Measurements from ENCODE around the gene TPH2. TPM values are rescaled to one million over a fixed set of nuclear protein-coding genes. Genes with fewer than 3 reads are reported as not detected.

Gene TPH2
- total RNA-seq, 1 experiment from 2014 or later, result 0.66 TPM

GRCh38 chr12:71947645-71948105, 9.0 kb downstream of the TPH2 start:
- no peaks in the 10 kb centered on the region for H3K9me3 Mint-ChIP-seq
- Histone ChIP-seq H3K79me1 (ENCODE audit: insufficient read depth, low read depth, low read length, poor library complexity, severe bottlenecking) (no peaks in the 10 kb centered on the region), H3K23ac (ENCODE audit: insufficient read length, low read depth, low read length) (no peak overlapping the region), H2BK20ac (ENCODE audit: low read depth, low read length, poor library complexity, severe bottlenecking) (peak overlapping the region; percentile 84), H3T11ph (ENCODE audit: low read length) (peak overlapping the region; percentile 59), H2AK5ac (ENCODE audit: insufficient read length, low read length) (no peak overlapping the region), H3K27me3 (ENCODE audit: insufficient read depth, low read length) (no peaks in the 10 kb centered on the region), H4K8ac (replicated peaks; ENCODE audit: insufficient read length, low read depth, low read length) (no peak overlapping the region), H3K79me2 (ENCODE audit: insufficient read depth, low read length) (no peaks in the 10 kb centered on the region), H3K4me1 (ENCODE audit: insufficient read depth, low read length) (peaks cover 28% of the 10 kb centered on the region), H3K18ac (ENCODE audit: insufficient read length, low read depth, low read length) (peak overlapping the region; percentile 29), H4K20me1 (ENCODE audit: control insufficient read depth, insufficient read depth, insufficient read length) (no peaks in the 10 kb centered on the region), H2BK15ac (ENCODE audit: low read depth, low read length) (no peak overlapping the region), H2BK5ac (ENCODE audit: insufficient read length, low read length) (no peak overlapping the region), H3K4me2 (ENCODE audit: insufficient read depth, insufficient read length, low read length) (peak overlapping the region; percentile 26), H3K14ac (ENCODE audit: insufficient read depth, low read length) (peak overlapping the region; percentile 36; the same call in 1 of the 2 replicates), H3K9ac (ENCODE audit: extremely low read depth, insufficient read length, low read length) (no peak overlapping the region), H2AFZ (ENCODE audit: low read length) (no peak overlapping the region), H3K23me2 (ENCODE audit: insufficient read length, low read depth, low read length, poor library complexity, severe bottlenecking) (no peaks in the 10 kb centered on the region), H4K91ac (ENCODE audit: insufficient read length, low read depth, low read length) (no peak overlapping the region), H4K5ac (ENCODE audit: insufficient read length, low read depth, low read length) (no peak overlapping the region), H3K4ac (ENCODE audit: low read depth, low read length) (no peak overlapping the region; the same call in 1 of the 2 replicates), H2BK12ac (ENCODE audit: insufficient read length, low read depth, low read length) (no peak overlapping the region), H3K9me3 (ENCODE audit: control insufficient read depth, low read depth, low read length) (no peaks in the 10 kb centered on the region), H2BK120ac (ENCODE audit: low read depth, low read length, poor library complexity, severe bottlenecking) (no peak overlapping the region), H3K56ac (ENCODE audit: insufficient read length, low read depth, low read length) (no peak overlapping the region), H3K27ac (ENCODE audit: insufficient read length, low read depth, low read length) (peak overlapping the region; percentile 89)
- H3K4me3 Mint-ChIP-seq, result peak overlapping the region; percentile 43 to 46; a peak in 3 of 5 replicates
- peaks cover 70 to 83% of the 10 kb centered on the region in 2 experiments for H3K4me1 Mint-ChIP-seq
- H3K36me3 Mint-ChIP-seq (ENCODE audit: insufficient read depth in 1 of 3, low read depth in 3 of 3), result no peaks in the 10 kb centered on the region
- H3K27me3 Mint-ChIP-seq (ENCODE audit: low read depth), result no peaks in the 10 kb centered on the region
- no peak for TF ChIP-seq CTCF (conservative IDR thresholded peaks at IDR 0.05)
- H3K27ac Mint-ChIP-seq, result peak overlapping the region; percentile 97 to 99 (median 99)
- DNase-seq, result peak; percentile 97
- WGBS (ENCODE audit: extremely low coverage, insufficient read length, low lambda C conversion rate), result no CpG with 5 or more reads among the region's 9 CpGs

Measured in H9 (cell line).